Hematopoietic multipotent progenitor cell (in vitro differentiated cells): ENCODE results near the gene FGF19. TPM values are rescaled to one million over a fixed set of nuclear protein-coding genes. Genes with fewer than 3 reads are reported as not detected.

Experiments used
- DNase-seq, 3 donors: peaks; one replicate each; pipeline ENCODE4 v3.0.0-alpha.2; 2011 to 2015; ENCODE audit warnings: low read depth in 2 of 3, low spot score in 2 of 3
- total RNA-seq: library from RNA; depleted of rRNA; stranded (reverse); fragments of >200 nt; gene quantifications from one replicate; pipeline ENCODE4 v1.2.3, GENCODE V29; 2012

FGF19 gene
- total RNA-seq, 1 donor = not detected

GRCh38 chr11:69657911-69658625, 45.8 kb downstream of the FGF19 start:
- DNase-seq = no peak

- no peak for DNase-seq
Measured at GRCh38 chr11:69657456-69657910, 46.3 kb downstream of the FGF19 start.

GRCh38 chr11:69656536-69657455, 47.0 kb downstream of the FGF19 start:
- DNase-seq = no peak

- DNase-seq = no peak
Measured at GRCh38 chr11:69655479-69656428, 48.1 kb downstream of the FGF19 start.

DNA sequence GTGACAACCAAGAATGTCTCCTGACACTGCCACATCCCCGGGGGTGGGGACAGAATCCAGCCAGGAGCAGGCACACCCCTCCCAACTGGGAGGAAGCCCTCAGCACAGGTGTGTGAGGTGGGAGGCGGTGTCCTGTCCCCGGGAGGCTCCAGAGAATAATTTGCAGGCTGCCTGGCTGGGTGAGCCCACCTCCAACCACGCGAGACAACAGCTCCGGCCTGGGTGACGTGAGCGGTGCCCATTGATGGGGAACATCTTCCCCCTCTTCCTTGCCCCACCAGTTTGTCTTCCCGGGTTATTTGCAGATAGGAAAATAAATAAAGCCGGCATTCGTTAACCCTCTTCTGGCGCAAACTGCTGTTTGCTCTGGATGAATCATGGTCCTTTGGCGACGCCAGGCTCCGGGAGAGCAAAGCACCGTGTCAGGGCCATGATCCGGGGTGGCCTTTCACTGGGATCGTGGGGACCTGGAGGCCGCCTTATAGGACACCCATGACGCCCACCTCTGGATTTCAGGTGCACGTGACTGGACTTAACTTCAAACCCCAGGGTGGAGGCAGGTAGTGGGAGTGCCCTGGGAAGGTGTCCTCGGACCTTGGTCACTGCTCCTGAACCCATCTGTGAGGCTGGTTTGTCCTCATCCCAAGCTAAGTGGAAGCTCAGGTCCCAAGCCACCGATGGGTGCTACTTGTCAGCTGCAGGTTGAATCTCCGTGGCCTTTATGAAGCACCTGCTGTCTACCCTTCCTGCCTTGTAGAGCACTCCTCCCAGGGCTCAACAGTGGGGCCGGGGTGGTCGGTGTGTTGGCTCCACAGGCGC, 49.0 kb downstream of the FGF19 start:
- DNase-seq = no peak

GRCh38 chr11:69654001-69654659, 49.7 kb downstream of the FGF19 start:
- DNase-seq = no peak

DNA sequence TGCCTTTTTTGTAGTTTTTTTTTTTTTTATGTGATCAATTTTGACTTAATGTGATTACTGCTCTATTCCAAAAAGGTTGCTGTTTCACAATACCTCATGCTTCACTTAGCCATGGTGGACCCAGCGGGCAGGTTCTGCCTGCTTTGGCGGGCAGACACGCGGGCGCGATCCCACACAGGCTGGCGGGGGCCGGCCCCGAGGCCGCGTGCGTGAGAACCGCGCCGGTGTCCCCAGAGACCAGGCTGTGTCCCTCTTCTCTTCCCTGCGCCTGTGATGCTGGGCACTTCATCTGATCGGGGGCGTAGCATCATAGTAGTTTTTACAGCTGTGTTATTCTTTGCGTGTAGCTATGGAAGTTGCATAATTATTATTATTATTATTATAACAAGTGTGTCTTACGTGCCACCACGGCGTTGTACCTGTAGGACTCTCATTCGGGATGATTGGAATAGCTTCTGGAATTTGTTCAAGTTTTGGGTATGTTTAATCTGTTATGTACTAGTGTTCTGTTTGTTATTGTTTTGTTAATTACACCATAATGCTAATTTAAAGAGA, 50.3 kb downstream of the FGF19 start:
- DNase-seq = no peak

GRCh38 chr11:69652999-69653398, 50.8 kb downstream of the FGF19 start:
- DNase-seq = no peak

- DNase-seq = no peak
Measured at GRCh38 chr11:69651834-69652620, 51.8 kb downstream of the FGF19 start.

- DNase-seq = no peak
Measured at GRCh38 chr11:69650832-69651344, 52.9 kb downstream of the FGF19 start.

- DNase-seq = no peak
Measured at GRCh38 chr11:69650081-69650831, 53.6 kb downstream of the FGF19 start.

DNA sequence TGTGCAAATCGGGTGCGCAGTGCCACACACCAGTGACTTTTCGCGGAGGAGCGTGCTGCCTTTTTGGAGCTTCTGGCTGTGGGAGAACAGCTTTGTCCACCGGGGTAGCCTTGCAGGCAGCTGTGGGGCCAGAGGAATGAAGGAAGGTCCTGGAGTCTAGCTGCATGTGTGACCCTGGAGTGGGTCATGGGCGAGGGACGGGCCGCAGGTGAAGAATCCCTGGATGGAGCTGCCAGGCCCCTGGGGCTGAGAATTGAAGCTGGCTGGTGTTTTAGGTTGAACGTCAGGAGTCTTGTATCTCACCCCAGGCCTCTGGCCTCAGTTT, 54.3 kb downstream of the FGF19 start:
- no peak for DNase-seq

DNA sequence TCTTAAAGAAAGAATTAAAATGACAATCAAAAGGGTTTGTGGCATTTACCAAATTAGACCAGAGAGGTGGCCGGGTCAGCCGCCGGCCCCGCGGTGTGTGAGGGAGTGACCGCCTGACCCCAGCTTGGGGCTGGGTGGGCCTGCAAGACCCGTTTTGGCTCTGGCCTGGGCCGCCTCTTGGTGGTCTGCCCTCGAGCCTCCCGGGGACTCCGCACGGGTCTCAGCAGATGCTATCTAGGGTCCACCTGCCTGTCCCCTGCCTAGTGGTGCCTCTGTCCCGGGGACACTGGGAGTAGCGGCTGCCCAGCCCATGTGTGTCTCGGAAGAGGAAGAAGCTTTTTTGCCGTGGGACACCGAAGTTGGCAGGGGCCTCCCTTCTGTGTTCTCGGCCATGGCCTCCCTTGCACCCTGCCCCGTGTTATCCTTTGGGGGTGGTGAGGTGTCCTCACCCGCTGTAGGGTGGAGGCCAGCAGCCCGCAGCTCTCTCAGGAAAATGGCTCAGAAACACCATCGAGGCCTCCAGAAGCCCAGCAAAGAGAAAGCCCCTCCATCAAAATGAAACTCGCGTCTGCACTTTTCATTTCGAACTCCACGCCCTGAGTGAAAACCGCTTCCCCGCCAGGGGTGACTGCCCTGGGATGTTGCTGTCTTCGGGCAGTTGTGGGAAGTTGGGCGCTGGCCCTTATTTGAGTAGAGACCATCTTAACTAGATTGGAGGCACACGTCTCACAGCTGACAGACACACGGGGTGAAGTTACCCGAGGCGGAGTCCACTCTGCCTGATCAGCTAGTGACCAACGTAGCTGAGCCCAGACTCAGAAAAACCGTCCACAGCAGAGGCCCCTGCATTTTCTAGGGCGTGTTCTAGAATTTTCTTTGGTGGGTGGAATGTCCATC, 54.9 kb downstream of the FGF19 start:
- DNase-seq = no peak
